ENCODE measurements around the gene SAMD13. TPM values are rescaled to one million over a fixed set of nuclear protein-coding genes. Genes with fewer than 3 reads are reported as not detected.

SAMD13 gene
- total RNA-seq, 1 donor from 2014 or later, result 0.92 TPM

DNA sequence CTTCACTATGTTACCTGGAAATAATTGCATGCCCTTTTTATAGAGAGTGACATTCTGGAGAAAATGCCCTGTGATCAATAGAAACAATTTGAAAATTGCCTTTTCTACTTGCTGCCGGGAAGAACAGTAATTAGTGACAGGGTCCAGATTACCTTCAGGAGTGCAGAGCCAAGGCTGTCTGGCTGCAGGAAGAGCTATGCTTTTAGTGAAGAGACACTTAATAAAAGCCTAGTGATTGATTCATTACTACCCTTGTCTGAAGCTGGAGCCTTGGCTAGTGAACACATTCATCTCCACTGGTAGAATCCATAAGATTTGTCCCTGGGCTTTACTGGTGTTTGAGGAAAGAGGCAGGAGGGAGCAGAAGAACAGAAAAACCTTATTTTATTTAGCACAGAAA, 83.8 kb downstream of the SAMD13 start:
- no peaks in the 10 kb centered on the region for H3K36me3 Mint-ChIP-seq (ENCODE audit: low read depth)
- DNase-seq (ENCODE audit: low spot score), result no peak
- no peaks in the 10 kb centered on the region for H3K9me3 Mint-ChIP-seq (ENCODE audit: low read depth)
- no peaks in the 10 kb centered on the region for H3K27me3 Mint-ChIP-seq (ENCODE audit: low read depth)
- H3K27ac Mint-ChIP-seq (ENCODE audit: unreplicated experiment), result no peak overlapping the region
- no peak overlapping the region for H3K4me3 Mint-ChIP-seq (ENCODE audit: unreplicated experiment)
- TF ChIP-seq, protein P1, sequence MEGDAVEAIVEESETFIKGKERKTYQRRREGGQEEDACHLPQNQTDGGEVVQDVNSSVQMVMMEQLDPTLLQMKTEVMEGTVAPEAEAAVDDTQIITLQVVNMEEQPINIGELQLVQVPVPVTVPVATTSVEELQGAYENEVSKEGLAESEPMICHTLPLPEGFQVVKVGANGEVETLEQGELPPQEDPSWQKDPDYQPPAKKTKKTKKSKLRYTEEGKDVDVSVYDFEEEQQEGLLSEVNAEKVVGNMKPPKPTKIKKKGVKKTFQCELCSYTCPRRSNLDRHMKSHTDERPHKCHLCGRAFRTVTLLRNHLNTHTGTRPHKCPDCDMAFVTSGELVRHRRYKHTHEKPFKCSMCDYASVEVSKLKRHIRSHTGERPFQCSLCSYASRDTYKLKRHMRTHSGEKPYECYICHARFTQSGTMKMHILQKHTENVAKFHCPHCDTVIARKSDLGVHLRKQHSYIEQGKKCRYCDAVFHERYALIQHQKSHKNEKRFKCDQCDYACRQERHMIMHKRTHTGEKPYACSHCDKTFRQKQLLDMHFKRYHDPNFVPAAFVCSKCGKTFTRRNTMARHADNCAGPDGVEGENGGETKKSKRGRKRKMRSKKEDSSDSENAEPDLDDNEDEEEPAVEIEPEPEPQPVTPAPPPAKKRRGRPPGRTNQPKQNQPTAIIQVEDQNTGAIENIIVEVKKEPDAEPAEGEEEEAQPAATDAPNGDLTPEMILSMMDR (IDR thresholded peaks at IDR 0.05), result no peak
- no peaks in the 10 kb centered on the region for H3K4me1 Mint-ChIP-seq (ENCODE audit: low read depth)

DNA sequence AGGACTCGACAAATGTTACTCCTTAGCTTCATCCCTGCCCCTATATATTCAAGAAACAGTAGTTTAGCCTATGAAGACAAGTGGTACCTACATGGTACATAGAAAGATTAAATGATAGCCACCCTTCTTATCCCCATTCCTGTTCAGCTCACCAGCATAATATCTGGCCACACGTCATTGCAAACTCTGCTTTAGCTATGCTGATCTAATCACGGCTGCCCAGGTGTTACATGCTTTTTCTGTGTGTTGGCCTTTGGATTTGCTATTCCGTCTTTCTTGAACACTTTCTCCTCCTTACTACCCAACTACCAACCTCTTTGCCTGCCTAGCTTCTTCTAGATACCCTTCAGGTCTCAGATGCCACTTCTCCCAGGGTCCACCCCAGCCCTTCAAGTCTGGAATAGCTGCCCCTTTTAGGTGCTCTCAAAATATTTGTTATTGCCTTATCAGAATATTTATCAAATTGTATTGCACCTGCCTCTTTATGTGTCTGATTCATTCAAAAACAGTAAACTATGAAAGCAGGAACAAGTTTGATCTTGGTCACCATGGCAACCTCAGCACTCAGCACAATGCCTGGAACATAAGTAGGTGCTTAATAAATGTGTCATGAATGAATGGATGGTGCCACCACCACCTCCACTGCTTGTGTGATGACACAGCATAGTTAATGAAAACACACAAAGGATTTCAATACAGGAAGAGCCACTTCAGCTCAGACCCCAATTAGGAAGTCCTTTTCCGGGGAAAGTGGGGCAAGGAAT, 85.4 kb downstream of the SAMD13 start:
- Mint-ChIP-seq H3K36me3 (ENCODE audit: low read depth) (no peaks in the 10 kb centered on the region), H3K4me3 (ENCODE audit: unreplicated experiment) (no peak overlapping the region), H3K9me3 (ENCODE audit: low read depth) (no peaks in the 10 kb centered on the region), H3K4me1 (ENCODE audit: low read depth) (no peaks in the 10 kb centered on the region), H3K27me3 (ENCODE audit: low read depth) (no peaks in the 10 kb centered on the region), H3K27ac (ENCODE audit: unreplicated experiment) (no peak overlapping the region)
- TF ChIP-seq, protein P1 (IDR thresholded peaks at IDR 0.05), result no peak
- no peak for DNase-seq (ENCODE audit: low spot score)

GRCh38 chr1:84387480-84388163, 86.1 kb downstream of the SAMD13 start:
- no peaks in the 10 kb centered on the region for H3K27me3 Mint-ChIP-seq (ENCODE audit: low read depth)
- no peaks in the 10 kb centered on the region for H3K4me1 Mint-ChIP-seq (ENCODE audit: low read depth)
- H3K4me3 Mint-ChIP-seq (ENCODE audit: unreplicated experiment), result no peak overlapping the region
- no peaks in the 10 kb centered on the region for H3K9me3 Mint-ChIP-seq (ENCODE audit: low read depth)
- DNase-seq (ENCODE audit: low spot score), result no peak
- TF ChIP-seq, protein P1 (IDR thresholded peaks at IDR 0.05), result no peak
- H3K36me3 Mint-ChIP-seq (ENCODE audit: low read depth), result no peaks in the 10 kb centered on the region
- H3K27ac Mint-ChIP-seq (ENCODE audit: unreplicated experiment), result no peak overlapping the region

DNA sequence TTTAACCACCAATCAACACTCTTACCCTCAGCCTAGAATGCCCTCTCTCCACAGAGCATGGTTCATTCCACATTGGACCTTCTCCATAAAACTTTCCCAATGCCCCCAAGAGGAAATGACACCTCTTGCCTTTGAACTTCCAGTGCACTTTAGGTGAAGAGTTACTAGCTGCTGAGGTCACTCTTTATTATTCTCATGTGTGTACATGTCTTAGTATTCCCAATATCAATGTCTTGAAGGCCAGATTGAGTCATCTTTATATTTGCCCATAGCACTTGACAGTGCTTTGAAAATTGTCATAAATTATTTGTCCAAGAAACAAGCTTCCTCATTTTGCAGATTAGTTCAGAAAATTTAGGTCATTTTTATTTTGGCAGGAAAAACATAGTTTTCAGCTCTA, 88.7 kb downstream of the SAMD13 start:
- TF ChIP-seq, protein P1 (IDR thresholded peaks at IDR 0.05), result no peak
- no peaks in the 10 kb centered on the region for H3K36me3 Mint-ChIP-seq (ENCODE audit: low read depth)
- H3K4me3 Mint-ChIP-seq (ENCODE audit: unreplicated experiment), result no peak overlapping the region
- H3K27ac Mint-ChIP-seq (ENCODE audit: unreplicated experiment), result no peak overlapping the region
- no peak for DNase-seq (ENCODE audit: low spot score)
- H3K4me1 Mint-ChIP-seq (ENCODE audit: low read depth), result no peaks in the 10 kb centered on the region
- no peaks in the 10 kb centered on the region for H3K27me3 Mint-ChIP-seq (ENCODE audit: low read depth)
- no peaks in the 10 kb centered on the region for H3K9me3 Mint-ChIP-seq (ENCODE audit: low read depth)

GRCh38 chr1:84398175-84399155, 97.0 kb downstream of the SAMD13 start, which contains the start of gene DNASE2B:
TSS of gene DNASE2B (plus strand) at chr1:84398484. CDS start at chr1:84398565, 81 bp downstream.
- TF ChIP-seq, protein P1 (IDR thresholded peaks at IDR 0.05), result no peak
- Mint-ChIP-seq H3K27me3 (ENCODE audit: low read depth) (no peaks in the 10 kb centered on the region), H3K36me3 (ENCODE audit: low read depth) (no peaks in the 10 kb centered on the region), H3K4me3 (ENCODE audit: unreplicated experiment) (no peak within 1 kb of the TSS), H3K27ac (ENCODE audit: unreplicated experiment) (no peak within 1 kb of the TSS), H3K4me1 (ENCODE audit: low read depth) (no peaks in the 10 kb centered on the region), H3K9me3 (ENCODE audit: low read depth) (no peaks in the 10 kb centered on the region)
- DNase-seq (ENCODE audit: low spot score), result no peak
